ENCODE results near the gene PGLYRP2. TPM values are rescaled to one million over a fixed set of nuclear protein-coding genes. Genes with fewer than 3 reads are reported as not detected.

The PGLYRP2 gene
- total and polyA plus RNA-seq, 2 experiments from 2014 or later = not detected

GRCh38 chr19:15452111-15453047 is 26.9 kb downstream of the PGLYRP2 start:
- Histone ChIP-seq H3K9me3 (ENCODE audit: low read depth) (no peaks in the 10 kb centered on the region), H3K4me3 (no peak overlapping the region), H4K20me1 (ENCODE audit: insufficient read depth, poor library complexity, severe bottlenecking) (no peaks in the 10 kb centered on the region), H3K27me3 (peaks cover 41% of the 10 kb centered on the region), H3K4me2 (peak overlapping the region; percentile 90), H3K36me3 (replicated peaks; ENCODE audit: insufficient read depth, low read depth) (no peaks in the 10 kb centered on the region), H3K9me2 (replicated peaks; ENCODE audit: insufficient read depth) (no peaks in the 10 kb centered on the region), H3K4me1 (ENCODE audit: insufficient read depth) (peaks cover 6% of the 10 kb centered on the region), H3K27ac (no peak overlapping the region), H3K79me2 (no peaks in the 10 kb centered on the region), H2AFZ (no peak overlapping the region)
- peak; percentile 86 for DNase-seq (ENCODE audit: low spot score)
- 11% methylated on average over 23 of the region's 37 CpGs for WGBS (ENCODE audit: low lambda C conversion rate, missing lambda C conversion rate)
- TF ChIP-seq EZH2phosphoT487 (IDR thresholded peaks at IDR 0.05; ENCODE audit: low read depth, severe bottlenecking, unreplicated experiment) (no peak), CTCF (IDR thresholded peaks at IDR 0.05; ENCODE audit: poor library complexity) (no peak), EZH2 (IDR thresholded peaks at IDR 0.05; ENCODE audit: borderline replicate concordance) (no peak)

- H3K27ac ChIP-seq = no peak overlapping the region
- no peak overlapping the region for H3K4me3 ChIP-seq
- DNase-seq (ENCODE audit: low spot score) = no peak
- TF ChIP-seq EZH2phosphoT487 (IDR thresholded peaks at IDR 0.05; ENCODE audit: low read depth, severe bottlenecking, unreplicated experiment) = no peak
- TF ChIP-seq CTCF (IDR thresholded peaks at IDR 0.05; ENCODE audit: poor library complexity) = no peak
- no peak for TF ChIP-seq EZH2 (IDR thresholded peaks at IDR 0.05; ENCODE audit: borderline replicate concordance)
- H2AFZ ChIP-seq = no peak overlapping the region
- peaks cover 23% of the 10 kb centered on the region for H3K27me3 ChIP-seq
- H3K9me3 ChIP-seq (ENCODE audit: low read depth) = no peaks in the 10 kb centered on the region
- no peak overlapping the region for H3K4me2 ChIP-seq
- WGBS (ENCODE audit: low lambda C conversion rate, missing lambda C conversion rate) = 90% methylated on average over 1 of the region's 1 CpG
- H3K79me2 ChIP-seq = no peaks in the 10 kb centered on the region
- no peaks in the 10 kb centered on the region for H3K9me2 ChIP-seq (replicated peaks; ENCODE audit: insufficient read depth)
- peaks cover 6% of the 10 kb centered on the region for H3K4me1 ChIP-seq (ENCODE audit: insufficient read depth)
- H4K20me1 ChIP-seq (ENCODE audit: insufficient read depth, poor library complexity, severe bottlenecking) = no peaks in the 10 kb centered on the region
- no peaks in the 10 kb centered on the region for H3K36me3 ChIP-seq (replicated peaks; ENCODE audit: insufficient read depth, low read depth)
Measured at GRCh38 chr19:15450528-15450890, 28.8 kb downstream of the PGLYRP2 start.

DNA sequence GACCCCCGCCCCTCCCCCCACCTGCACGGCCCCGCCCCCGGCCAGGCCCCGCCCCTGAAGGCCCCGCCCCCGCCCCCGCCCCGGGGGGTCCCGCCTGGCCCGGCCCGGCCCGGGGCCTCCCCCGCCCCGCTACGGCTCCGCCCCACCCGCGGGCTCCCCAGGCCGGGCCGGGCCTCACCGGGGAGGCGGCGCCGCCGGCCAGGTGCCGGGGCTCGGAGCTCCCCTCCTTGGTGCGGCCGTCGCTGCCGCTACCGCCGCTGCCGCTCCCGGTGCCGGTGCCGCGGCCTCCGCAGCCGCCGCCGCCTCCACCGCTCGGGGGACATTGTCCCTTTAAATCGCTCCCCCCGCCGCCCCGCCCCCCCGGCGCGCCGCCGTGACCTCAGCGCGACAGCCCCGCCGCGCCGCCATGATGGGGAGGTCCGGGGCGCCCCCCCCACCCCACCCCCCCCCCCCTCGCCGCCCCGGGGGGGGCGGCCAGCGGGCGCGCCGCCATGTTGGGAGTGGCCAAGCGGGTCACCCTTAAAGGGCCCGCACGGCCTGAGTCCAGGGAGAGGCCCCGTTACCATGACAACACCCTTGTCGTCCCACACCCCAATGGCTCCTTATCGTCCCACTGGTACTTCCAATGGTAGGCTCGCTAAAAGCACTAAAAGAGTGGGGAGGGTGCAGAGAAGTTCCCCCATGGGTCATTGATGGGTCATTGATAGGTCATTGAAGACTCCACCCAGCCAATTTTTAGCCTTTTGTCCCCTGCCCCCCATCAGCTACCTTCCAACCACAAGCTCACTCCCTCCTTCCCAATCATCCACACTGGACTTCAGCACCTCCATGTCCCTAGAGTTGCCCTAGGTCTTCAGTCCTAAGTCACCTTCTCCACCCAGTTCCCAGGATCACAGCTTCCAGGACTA is 29.4 kb downstream of the PGLYRP2 start, which contains the start of gene WIZ:
TSS of gene WIZ (minus strand) at position 337 of the 908 bp plus-strand sequence. CDS start 1,649 bp downstream, outside the sequence.
- Histone ChIP-seq H3K27me3 (peaks cover 17% of the 10 kb centered on the region), H3K79me2 (no peaks in the 10 kb centered on the region), H3K36me3 (replicated peaks; ENCODE audit: insufficient read depth, low read depth) (no peaks in the 10 kb centered on the region), H3K9me2 (replicated peaks; ENCODE audit: insufficient read depth) (no peaks in the 10 kb centered on the region), H3K27ac (peak within 1 kb of the TSS; percentile 12), H3K9me3 (ENCODE audit: low read depth) (no peaks in the 10 kb centered on the region), H3K4me3 (peak within 1 kb of the TSS; percentile 75), H4K20me1 (ENCODE audit: insufficient read depth, poor library complexity, severe bottlenecking) (no peaks in the 10 kb centered on the region), H2AFZ (peak within 1 kb of the TSS; percentile 83), H3K4me1 (ENCODE audit: insufficient read depth) (peaks cover 6% of the 10 kb centered on the region), H3K4me2 (peak within 1 kb of the TSS; percentile 100)
- peak; percentile 91 for DNase-seq (ENCODE audit: low spot score)
- WGBS (ENCODE audit: low lambda C conversion rate, missing lambda C conversion rate) = 3% methylated on average over 5 of the region's 77 CpGs
- TF ChIP-seq EZH2 (IDR thresholded peaks at IDR 0.05; ENCODE audit: borderline replicate concordance) = no peak
- no peak for TF ChIP-seq CTCF (IDR thresholded peaks at IDR 0.05; ENCODE audit: poor library complexity)
- TF ChIP-seq EZH2phosphoT487 (IDR thresholded peaks at IDR 0.05; ENCODE audit: low read depth, severe bottlenecking, unreplicated experiment) = no peak

Data from hepatocyte (in vitro differentiated cells).